Activated CD8-positive, alpha-beta T cell treated with anti-CD3 and anti-CD28 coated beads for 36 hours (primary cell): ENCODE measurements around the gene RCOR3. TPM values are rescaled to one million over a fixed set of nuclear protein-coding genes. Genes with fewer than 3 reads are reported as not detected.

Experiments used
- ATAC-seq: fragments of 200-7000 bp; cut with Tn5 transposase; one replicate; pipeline ENCODE4 v1.10.0; 2021; ENCODE audit warnings: mild to moderate bottlenecking, moderate library complexity
- CTCF ChIA-PET: fragments of 350-600 bp; sonication (Branson Sonifier 250); formaldehyde crosslinking; loops from one replicate; lab custom pipeline; 2021; ENCODE audit warnings: antibody characterized with exemption; lab: Charles Lee
- POLR2A ChIA-PET: fragments of 350-600 bp; sonication (Branson Sonifier 250); formaldehyde crosslinking; loops from one replicate; lab custom pipeline; 2021; ENCODE audit warnings: antibody characterized with exemption; lab: Charles Lee
- DNase-seq: peaks from one replicate; pipeline ENCODE4 v3.0.0-alpha.2; 2020
- H3K27ac Mint-ChIP-seq: one replicate; pipeline ENCODE4 v1.8.0; 2021; ENCODE audit warnings: mild to moderate bottlenecking, mixed read lengths
- H3K27me3 Mint-ChIP-seq: one replicate; pipeline ENCODE4 v1.8.0; 2021; ENCODE audit warnings: mixed read lengths
- H3K36me3 Mint-ChIP-seq: one replicate; pipeline ENCODE4 v1.8.0; 2021; ENCODE audit warnings: low read depth, mixed read lengths
- H3K4me1 Mint-ChIP-seq: one replicate; pipeline ENCODE4 v1.8.0; 2021; ENCODE audit warnings: low read depth, mixed read lengths
- H3K4me3 Mint-ChIP-seq: one replicate; pipeline ENCODE4 v1.8.0; 2021; ENCODE audit warnings: mild to moderate bottlenecking, moderate library complexity, mixed read lengths
- H3K9me3 Mint-ChIP-seq: one replicate; pipeline ENCODE4 v1.8.0; 2021; ENCODE audit warnings: mixed read lengths
- intact Hi-C: fragments of 100-400 bp; cut with micrococcal nuclease; formaldehyde crosslinking; loops from one replicate; pipeline ENCODE4 v1.10.0; 2022
- total RNA-seq, 2 experiments: library from RNA; stranded (reverse); gene quantifications; one replicate each; pipeline ENCODE4 v1.2.3, GENCODE V29; 2021
- TF ChIP-seq, protein P1 (sequence below): fragments of 200-600 bp; IDR thresholded peaks from one replicate; pipeline ENCODE4 v1.8.0; 2022; ENCODE audit warnings: antibody characterized with exemption, mild to moderate bottlenecking

Gene RCOR3
- total RNA-seq, 2 experiments from 2014 or later, result 25.7 to 30.7 TPM

GRCh38 chr1:211280910-211281309, 21.7 kb downstream of the RCOR3 start:
- intact Hi-C loops, result no loop called here
- Mint-ChIP-seq H3K36me3 (peaks cover 17% of the 10 kb centered on the region), H3K27ac (no peak overlapping the region), H3K9me3 (no peaks in the 10 kb centered on the region), H3K4me1 (peaks cover 6% of the 10 kb centered on the region), H3K4me3 (no peak overlapping the region), H3K27me3 (no peaks in the 10 kb centered on the region)
- peak; percentile 7 for DNase-seq
- TF ChIP-seq, protein P1, sequence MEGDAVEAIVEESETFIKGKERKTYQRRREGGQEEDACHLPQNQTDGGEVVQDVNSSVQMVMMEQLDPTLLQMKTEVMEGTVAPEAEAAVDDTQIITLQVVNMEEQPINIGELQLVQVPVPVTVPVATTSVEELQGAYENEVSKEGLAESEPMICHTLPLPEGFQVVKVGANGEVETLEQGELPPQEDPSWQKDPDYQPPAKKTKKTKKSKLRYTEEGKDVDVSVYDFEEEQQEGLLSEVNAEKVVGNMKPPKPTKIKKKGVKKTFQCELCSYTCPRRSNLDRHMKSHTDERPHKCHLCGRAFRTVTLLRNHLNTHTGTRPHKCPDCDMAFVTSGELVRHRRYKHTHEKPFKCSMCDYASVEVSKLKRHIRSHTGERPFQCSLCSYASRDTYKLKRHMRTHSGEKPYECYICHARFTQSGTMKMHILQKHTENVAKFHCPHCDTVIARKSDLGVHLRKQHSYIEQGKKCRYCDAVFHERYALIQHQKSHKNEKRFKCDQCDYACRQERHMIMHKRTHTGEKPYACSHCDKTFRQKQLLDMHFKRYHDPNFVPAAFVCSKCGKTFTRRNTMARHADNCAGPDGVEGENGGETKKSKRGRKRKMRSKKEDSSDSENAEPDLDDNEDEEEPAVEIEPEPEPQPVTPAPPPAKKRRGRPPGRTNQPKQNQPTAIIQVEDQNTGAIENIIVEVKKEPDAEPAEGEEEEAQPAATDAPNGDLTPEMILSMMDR, result no peak
- peak; percentile 88 for ATAC-seq
- POLR2A ChIA-PET, result interaction anchor here (0.6 to 1.5 kb wide), 3 partner anchors 15 to 43 kb away, joined by 3 to 5 read pairs (median 3); no protein-coding TSS in a partner anchor
- CTCF ChIA-PET, result no interaction called here

DNA sequence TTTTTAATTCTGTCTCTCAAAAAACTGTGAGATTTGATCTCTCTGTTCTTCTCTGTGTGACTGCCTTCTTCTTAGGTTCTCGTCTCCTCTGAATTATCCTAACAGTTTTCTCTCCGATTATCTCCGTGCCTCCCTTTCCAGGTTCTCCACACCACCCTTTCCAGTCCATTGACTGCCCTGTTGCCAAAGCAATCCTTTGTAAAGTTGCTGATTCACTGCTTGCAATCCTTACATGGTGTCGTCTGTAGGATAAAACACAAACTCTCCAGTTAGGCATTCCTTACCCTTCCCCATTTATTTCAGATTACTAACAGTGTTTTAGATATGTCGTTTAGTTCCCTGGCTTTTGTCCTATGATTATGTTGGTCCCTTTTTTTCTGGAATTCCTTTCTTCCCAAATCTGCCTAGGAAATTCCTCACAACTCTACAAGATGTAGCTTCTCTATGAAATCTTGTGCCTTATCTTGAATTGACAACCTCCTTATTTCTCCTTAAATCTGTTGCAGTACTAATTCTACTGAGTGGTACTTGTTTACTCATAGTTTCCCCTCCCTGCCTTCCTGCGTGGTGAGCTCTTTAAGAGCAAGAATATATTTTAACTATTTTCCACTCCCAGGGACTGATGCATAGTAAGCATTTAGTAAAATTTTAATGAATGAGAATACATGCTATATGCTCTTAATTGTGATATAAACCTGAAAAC, 22.3 kb downstream of the RCOR3 start:
- ATAC-seq, result peak; percentile 60
- ChIA-PET POLR2A (interaction anchor here (0.7 to 1.5 kb wide), 3 partner anchors 20 to 42 kb away, joined by 3 to 5 read pairs (median 3); no protein-coding TSS in a partner anchor), CTCF (interaction anchor here (0.7 to 1.0 kb wide), 2 partner anchors 43 to 195 kb away, joined by 3 read pairs; no protein-coding TSS in a partner anchor)
- Mint-ChIP-seq H3K4me3 (no peak overlapping the region), H3K36me3 (peaks cover 16% of the 10 kb centered on the region), H3K9me3 (no peaks in the 10 kb centered on the region), H3K4me1 (peaks cover 6% of the 10 kb centered on the region), H3K27ac (no peak overlapping the region), H3K27me3 (no peaks in the 10 kb centered on the region)
- DNase-seq, result peak; percentile 51
- TF ChIP-seq, protein P1, result no peak
- intact Hi-C loops, result no loop called here

- ATAC-seq (peak; percentile 57), DNase-seq (no peak)
- CTCF ChIA-PET, result interaction anchor here (0.7 to 1.5 kb wide), 3 partner anchors 42 to 233 kb away, joined by 3 read pairs; no protein-coding TSS in a partner anchor
- Mint-ChIP-seq H3K36me3 (peaks cover 21% of the 10 kb centered on the region), H3K9me3 (no peaks in the 10 kb centered on the region), H3K27ac (no peak overlapping the region), H3K27me3 (no peaks in the 10 kb centered on the region), H3K4me1 (peaks cover 10% of the 10 kb centered on the region), H3K4me3 (no peak overlapping the region)
- intact Hi-C loops, result no loop called here
- TF ChIP-seq, protein P1, result no peak
- POLR2A ChIA-PET, result interaction anchor here (1.0 kb wide), 1 partner anchor 31 kb away, joined by 3 read pairs; no protein-coding TSS in a partner anchor
These were observed 22.8 kb downstream of the RCOR3 start for GRCh38 chr1:211282023-211282373.

GRCh38 chr1:211285196-211285595, 26.0 kb downstream of the RCOR3 start:
- Mint-ChIP-seq H3K4me1 (peaks cover 4% of the 10 kb centered on the region), H3K27me3 (no peaks in the 10 kb centered on the region), H3K4me3 (no peak overlapping the region), H3K36me3 (peaks cover 26% of the 10 kb centered on the region), H3K27ac (no peak overlapping the region), H3K9me3 (no peaks in the 10 kb centered on the region)
- TF ChIP-seq, protein P1, result no peak
- no peak for ATAC-seq
- intact Hi-C loops, result no loop called here
- ChIA-PET CTCF (interaction anchor here (1.3 to 2.0 kb wide), 2 partner anchors 28 to 39 kb away, joined by 3 to 5 read pairs; no protein-coding TSS in a partner anchor), POLR2A (interaction anchor here (1.5 kb wide), 1 partner anchor 12 kb away, joined by 5 read pairs; no protein-coding TSS in a partner anchor)
- DNase-seq, result no peak

- CTCF ChIA-PET, result no interaction called here
- TF ChIP-seq, protein P1, result no peak
- peaks cover 6% of the 10 kb centered on the region for H3K4me1 Mint-ChIP-seq
These were observed 28.1 kb downstream of the RCOR3 start for GRCh38 chr1:211287218-211287617.

More at GRCh38 chr1:211287218-211287617, 28.1 kb downstream of the RCOR3 start:
- intact Hi-C loops, result no loop called here
- ATAC-seq (no peak), DNase-seq (no peak)
- POLR2A ChIA-PET, result no interaction called here
- peaks cover 31% of the 10 kb centered on the region for H3K36me3 Mint-ChIP-seq
- no peak overlapping the region for H3K4me3 Mint-ChIP-seq
- no peaks in the 10 kb centered on the region for H3K9me3 Mint-ChIP-seq
- H3K27ac Mint-ChIP-seq, result no peak overlapping the region
- H3K27me3 Mint-ChIP-seq, result no peaks in the 10 kb centered on the region
